Coronary artery (tissue), 2 donors: ENCODE measurements around the gene PPP4C.
"Not testable (repeated sequence)": the region's sequence is repeated elsewhere in the genome, so short reads cannot be mapped to it uniquely, and the experiment has no call there.

Experiments
- DNase-seq: peaks from one replicate; pipeline ENCODE4 v3.0.0-alpha.2; 2017; ENCODE audit warnings: low spot score
- H3K27ac ChIP-seq, 2 donors: fragments of 200-600 bp; sonication (generic); one replicate each; pipeline ENCODE4 v1.5.1; 2016 to 2019
- H3K4me3 ChIP-seq: fragments of 200-600 bp; sonication (generic); 2 replicates; pipeline ENCODE4 v1.5.1; 2016; ENCODE audit warnings: mild to moderate bottlenecking, moderate library complexity
- CTCF ChIP-seq: fragments of 200-600 bp; sonication (generic); IDR thresholded peaks from one replicate; pipeline ENCODE4 v1.5.1; 2019; ENCODE audit warnings: antibody characterized with exemption

The PPP4C gene

GRCh38 chr16:30121741-30122571, 46.2 kb downstream of the PPP4C start:
- no peak for TF ChIP-seq CTCF
- Histone ChIP-seq H3K27ac (peak overlapping the region; percentile 64 to 97), H3K4me3 (peak overlapping the region; percentile 92)
- peak; percentile 81 for DNase-seq

GRCh38 chr16:30122604-30123160, 46.9 kb downstream of the PPP4C start:
- H3K27ac ChIP-seq = peak overlapping the region; percentile 64 to 97
- peak; percentile 81 for DNase-seq
- TF ChIP-seq CTCF = no peak
- H3K4me3 ChIP-seq = peak overlapping the region; percentile 92

GRCh38 chr16:30124985-30125379, 49.2 kb downstream of the PPP4C start:
- no peak for DNase-seq
- TF ChIP-seq CTCF = no peak
- Histone ChIP-seq H3K27ac (peak overlapping the region; percentile 52 to 97), H3K4me3 (no peak overlapping the region)

- H3K4me3 ChIP-seq, H3K27ac ChIP-seq, DNase-seq: not testable (repeated sequence)
Measured at GRCh38 chr16:30125690-30126089, 49.9 kb downstream of the PPP4C start.

- H3K27ac ChIP-seq = no peak overlapping the region
- DNase-seq = no peak
- H3K4me3 ChIP-seq = no peak overlapping the region
- no peak for TF ChIP-seq CTCF
Measured at GRCh38 chr16:30127993-30128392, 52.2 kb downstream of the PPP4C start.

- Histone ChIP-seq H3K4me3 (no peak overlapping the region), H3K27ac (no peak overlapping the region)
- no peak for TF ChIP-seq CTCF
- DNase-seq = no peak
Measured at GRCh38 chr16:30131869-30132475, 56.2 kb downstream of the PPP4C start.

GRCh38 chr16:30132591-30132990, 56.8 kb downstream of the PPP4C start:
- Histone ChIP-seq H3K27ac (no peak overlapping the region), H3K4me3 (no peak overlapping the region)
- no peak for DNase-seq
- TF ChIP-seq CTCF = no peak
